ENCODE results near the gene ITGA1.

GRCh38 chr5:52925001-52925400 is 137.3 kb downstream of the ITGA1 start:
- no peak for TF ChIP-seq CTCF (IDR thresholded peaks at IDR 0.05)
- TF ChIP-seq POLR2A (IDR thresholded peaks at IDR 0.05), result no peak
